Type B pancreatic cell (in vitro differentiated cells): ENCODE data around the gene C5orf34. TPM values are rescaled to one million over a fixed set of nuclear protein-coding genes. Genes with fewer than 3 reads are reported as not detected.
A peak's percentile ranks its signal among the peaks of the same experiment; 100 is the strongest.
"Not testable (repeated sequence)": the region's sequence is repeated elsewhere in the genome, so short reads cannot be mapped to it uniquely, and the experiment has no call there.

Experiments
- DNase-seq: peaks from one replicate; pipeline ENCODE4 v3.0.0; 2021; ENCODE audit warnings: mixed read lengths; ENCODE audit not compliant: unreplicated experiment; ENCODE audit errors: extremely low spot score
- H3K27ac Mint-ChIP-seq: 2 replicates; pipeline ENCODE4 v1.8.0; 2021; ENCODE audit warnings: mild to moderate bottlenecking, mixed read lengths
- H3K27me3 Mint-ChIP-seq: 2 replicates; pipeline ENCODE4 v1.8.0; 2021; ENCODE audit warnings: mixed read lengths
- H3K36me3 Mint-ChIP-seq: 2 replicates; pipeline ENCODE4 v1.8.0; 2021; ENCODE audit warnings: mixed read lengths
- H3K4me1 Mint-ChIP-seq: one replicate; pipeline ENCODE4 v1.8.0; 2021; ENCODE audit warnings: mixed read lengths; ENCODE audit not compliant: unreplicated experiment
- H3K4me3 Mint-ChIP-seq: 2 replicates; pipeline ENCODE4 v1.8.0; 2021; ENCODE audit warnings: mild to moderate bottlenecking, mixed read lengths
- H3K9me3 Mint-ChIP-seq: 2 replicates; pipeline ENCODE4 v1.8.0; 2021; ENCODE audit warnings: mixed read lengths
- total RNA-seq: library from RNA; stranded (reverse); gene quantifications from 2 replicates; pipeline ENCODE4 v1.2.1, GENCODE V29; 2021; ENCODE audit warnings: low replicate concordance
- TF ChIP-seq, protein P1 (sequence below): fragments of 200-600 bp; sonication (generic); conservative IDR thresholded peaks from 2 replicates; pipeline ENCODE4 v1.5.0; 2021; ENCODE audit warnings: antibody characterized with exemption, mild to moderate bottlenecking

Gene C5orf34
- total RNA-seq, 1 donor from 2014 or later, result 8.3 TPM

DNA sequence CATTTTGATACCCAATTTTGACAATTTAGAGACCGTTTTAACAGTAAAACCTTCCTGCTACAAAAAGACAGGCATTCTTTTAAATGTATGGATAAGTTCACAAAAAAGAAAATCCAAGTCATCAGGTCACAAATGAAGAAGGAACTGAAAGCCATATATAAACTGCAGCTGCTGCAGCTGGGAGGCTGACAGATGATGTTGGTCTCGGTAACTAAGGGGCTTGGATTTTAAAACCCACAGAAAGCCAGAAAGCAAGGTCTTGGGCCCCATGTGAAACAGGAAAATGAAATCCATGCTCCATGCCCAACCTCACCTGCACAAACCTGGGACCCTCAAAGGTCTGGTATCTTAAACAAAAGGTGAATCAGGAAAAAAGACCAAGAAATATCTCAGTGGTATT is 15.7 kb upstream of the C5orf34 start:
- TF ChIP-seq, protein P1, sequence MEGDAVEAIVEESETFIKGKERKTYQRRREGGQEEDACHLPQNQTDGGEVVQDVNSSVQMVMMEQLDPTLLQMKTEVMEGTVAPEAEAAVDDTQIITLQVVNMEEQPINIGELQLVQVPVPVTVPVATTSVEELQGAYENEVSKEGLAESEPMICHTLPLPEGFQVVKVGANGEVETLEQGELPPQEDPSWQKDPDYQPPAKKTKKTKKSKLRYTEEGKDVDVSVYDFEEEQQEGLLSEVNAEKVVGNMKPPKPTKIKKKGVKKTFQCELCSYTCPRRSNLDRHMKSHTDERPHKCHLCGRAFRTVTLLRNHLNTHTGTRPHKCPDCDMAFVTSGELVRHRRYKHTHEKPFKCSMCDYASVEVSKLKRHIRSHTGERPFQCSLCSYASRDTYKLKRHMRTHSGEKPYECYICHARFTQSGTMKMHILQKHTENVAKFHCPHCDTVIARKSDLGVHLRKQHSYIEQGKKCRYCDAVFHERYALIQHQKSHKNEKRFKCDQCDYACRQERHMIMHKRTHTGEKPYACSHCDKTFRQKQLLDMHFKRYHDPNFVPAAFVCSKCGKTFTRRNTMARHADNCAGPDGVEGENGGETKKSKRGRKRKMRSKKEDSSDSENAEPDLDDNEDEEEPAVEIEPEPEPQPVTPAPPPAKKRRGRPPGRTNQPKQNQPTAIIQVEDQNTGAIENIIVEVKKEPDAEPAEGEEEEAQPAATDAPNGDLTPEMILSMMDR, result no peak
- Mint-ChIP-seq H3K4me3 (no peak overlapping the region), H3K36me3 (peaks cover 44% of the 10 kb centered on the region)

DNA sequence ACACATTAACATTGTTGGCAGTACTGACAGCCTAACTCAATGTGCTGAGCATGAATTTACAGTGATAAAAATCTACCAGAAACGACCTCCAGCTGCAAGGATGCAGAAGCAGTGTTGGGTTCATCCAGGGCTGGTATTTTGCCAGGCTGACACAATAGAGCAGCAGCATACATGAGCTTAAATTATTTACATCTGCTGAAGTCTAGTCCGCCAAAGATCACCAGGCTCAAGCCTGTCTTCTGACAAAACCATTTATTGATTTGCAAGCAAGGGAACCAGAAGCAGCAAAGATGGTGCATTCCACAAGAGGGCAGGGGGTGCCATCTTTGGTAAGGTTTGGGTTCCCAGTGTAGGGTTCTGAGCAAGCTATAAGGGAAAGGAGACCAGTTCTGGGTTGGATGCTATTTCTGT is 8.7 kb upstream of the C5orf34 start:
- Mint-ChIP-seq H3K27me3 (no peaks in the 10 kb centered on the region), H3K4me1 (peaks cover 5% of the 10 kb centered on the region), H3K27ac (no peak overlapping the region), H3K36me3 (peaks cover 44% of the 10 kb centered on the region), H3K9me3 (no peaks in the 10 kb centered on the region), H3K4me3 (no peak overlapping the region)
- no peak for DNase-seq
- TF ChIP-seq, protein P1, result no peak

More for the DNA sequence above, 15.7 kb upstream of the C5orf34 start:
- Mint-ChIP-seq H3K9me3 (no peaks in the 10 kb centered on the region), H3K27me3 (no peaks in the 10 kb centered on the region), H3K4me1 (no peaks in the 10 kb centered on the region), H3K27ac (no peak overlapping the region)
- no peak for DNase-seq

DNA sequence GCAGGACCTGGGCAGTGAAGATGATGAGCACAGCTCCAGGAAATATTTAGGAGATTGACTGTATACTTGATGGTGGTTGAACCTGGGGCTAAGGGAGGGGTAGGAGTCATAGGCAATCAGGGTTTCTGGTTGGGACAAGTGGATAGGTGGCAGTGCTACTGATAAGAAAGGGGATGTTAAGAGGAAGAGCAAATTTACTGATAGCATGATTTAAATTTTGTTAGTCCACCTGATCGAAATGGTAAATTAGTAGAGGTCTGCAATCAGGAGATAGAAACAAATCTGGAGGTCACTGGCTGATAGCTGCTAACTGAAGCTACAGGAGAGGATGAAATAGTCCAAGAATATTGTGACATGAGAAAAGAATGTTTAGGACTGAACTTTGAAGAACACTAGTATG is 5.7 kb upstream of the C5orf34 start:
- Mint-ChIP-seq H3K27ac (no peak overlapping the region), H3K4me3 (no peak overlapping the region), H3K4me1 (peaks cover 6% of the 10 kb centered on the region), H3K27me3 (no peaks in the 10 kb centered on the region), H3K9me3 (no peaks in the 10 kb centered on the region), H3K36me3 (peaks cover 28% of the 10 kb centered on the region)
- no peak for DNase-seq
- TF ChIP-seq, protein P1, result no peak

DNA sequence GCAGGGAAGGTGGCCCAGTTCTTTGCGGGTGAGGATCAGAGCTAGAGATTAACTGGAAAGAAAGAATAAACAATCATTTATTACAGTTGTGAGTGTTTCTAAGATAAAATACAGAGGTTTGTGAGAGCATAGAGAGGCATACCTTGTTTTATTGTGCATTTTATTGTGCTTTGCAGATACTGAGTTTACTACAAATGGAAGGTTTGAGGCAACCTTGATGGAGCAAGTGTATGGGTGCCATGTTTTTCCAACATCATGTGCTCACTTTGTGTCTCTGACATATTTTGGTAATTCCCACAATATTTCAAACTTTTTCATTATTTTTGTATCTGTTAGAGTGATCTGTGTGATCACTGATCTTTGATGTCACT is 715 bp upstream of the C5orf34 start:
- H3K9me3 Mint-ChIP-seq, result no peaks in the 10 kb centered on the region
- peak overlapping the region; percentile 96 for H3K27ac Mint-ChIP-seq
- no peaks in the 10 kb centered on the region for H3K27me3 Mint-ChIP-seq
- H3K4me1 Mint-ChIP-seq, result peaks cover 22% of the 10 kb centered on the region
- H3K4me3 Mint-ChIP-seq, result peak overlapping the region; percentile 91
- DNase-seq, result no peak
- peaks cover 14% of the 10 kb centered on the region for H3K36me3 Mint-ChIP-seq
- TF ChIP-seq, protein P1, result no peak

DNA sequence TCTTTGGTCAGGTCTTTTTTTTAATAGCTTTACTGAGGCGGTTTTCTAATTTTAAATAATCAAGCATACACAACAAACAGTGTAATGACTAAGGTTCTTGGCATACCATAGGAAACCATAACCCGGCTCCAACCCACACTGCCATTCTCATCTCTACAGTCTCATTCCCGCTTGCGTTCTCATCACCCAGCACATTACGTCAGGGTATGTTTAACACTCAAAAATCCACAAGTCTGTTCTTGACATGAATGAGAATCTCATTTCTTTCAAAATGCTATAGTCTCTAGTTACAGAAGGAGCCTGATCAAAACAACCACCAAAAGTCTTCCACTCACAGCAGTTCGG is 505 bp downstream of the C5orf34 start:
- peaks cover 19% of the 10 kb centered on the region for H3K4me1 Mint-ChIP-seq
- TF ChIP-seq, protein P1, result no peak
- H3K9me3 Mint-ChIP-seq, result no peaks in the 10 kb centered on the region
- H3K36me3 Mint-ChIP-seq, result peaks cover 11% of the 10 kb centered on the region
- no peak for DNase-seq
- no peaks in the 10 kb centered on the region for H3K27me3 Mint-ChIP-seq
- peak overlapping the region; percentile 96 for H3K27ac Mint-ChIP-seq
- peak overlapping the region; percentile 91 for H3K4me3 Mint-ChIP-seq

DNA sequence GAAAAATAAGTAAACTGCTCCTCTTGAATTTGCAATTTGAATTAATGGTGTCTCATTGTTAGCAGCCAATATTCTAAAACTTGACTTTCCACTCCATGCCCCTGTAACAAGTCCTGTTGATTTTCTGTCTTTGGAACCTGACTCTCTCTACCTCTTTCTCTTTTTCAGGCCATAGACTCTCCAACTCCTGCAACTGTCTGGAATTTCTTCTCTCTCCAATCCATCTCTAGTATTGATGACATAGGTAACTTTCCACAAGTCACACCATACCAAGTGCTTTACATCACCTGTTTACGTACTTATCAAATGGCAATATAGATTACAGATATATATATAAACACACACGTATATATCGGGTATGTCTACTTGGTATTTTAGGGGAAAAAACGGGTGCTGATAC is 923 bp downstream of the C5orf34 start:
- Mint-ChIP-seq H3K36me3 (peaks cover 11% of the 10 kb centered on the region), H3K9me3 (no peaks in the 10 kb centered on the region), H3K27ac (peak overlapping the region; percentile 96), H3K27me3 (no peaks in the 10 kb centered on the region), H3K4me1 (peaks cover 19% of the 10 kb centered on the region), H3K4me3 (peak overlapping the region; percentile 91)
- no peak for DNase-seq
- TF ChIP-seq, protein P1, result no peak

DNA sequence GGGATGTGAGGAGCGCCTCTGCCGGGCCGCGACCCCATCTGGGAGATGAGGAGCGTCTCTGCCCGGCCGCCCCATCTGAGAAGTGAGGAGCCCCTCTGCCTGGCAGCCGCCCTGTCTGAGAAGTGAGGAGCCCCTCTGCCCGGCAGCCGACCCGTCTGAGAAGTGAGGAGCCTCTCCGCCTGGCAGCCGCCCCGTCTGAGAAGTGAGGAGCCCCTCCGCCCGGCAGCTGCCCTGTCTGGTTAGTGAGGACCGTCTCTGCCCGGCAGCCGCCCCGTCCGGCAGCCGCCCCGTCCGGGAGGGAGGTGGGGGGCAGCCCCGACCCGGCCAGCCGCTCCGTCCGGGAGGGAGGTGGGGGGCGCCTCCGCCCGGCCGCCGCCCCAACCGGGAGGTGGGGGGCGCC is 3.9 kb downstream of the C5orf34 start:
- H3K36me3 Mint-ChIP-seq, result peaks cover 11% of the 10 kb centered on the region
- H3K4me3 Mint-ChIP-seq, H3K9me3 Mint-ChIP-seq, H3K27me3 Mint-ChIP-seq, DNase-seq, H3K27ac Mint-ChIP-seq: not testable (repeated sequence)
- H3K4me1 Mint-ChIP-seq, result peaks cover 19% of the 10 kb centered on the region
